LNCaP clone FGC (cell line): ENCODE data around the gene TFPI.

Source experiments
- DNase-seq: peaks from one replicate; pipeline ENCODE4 v3.0.0-alpha.2; 2011; ENCODE audit warnings: low read depth
- H3K4me3 ChIP-seq: 2 replicates; pipeline ENCODE4 v1.5.1; 2011; ENCODE audit warnings: mild to moderate bottlenecking, low read depth, low read length, control low read depth
- CTCF ChIP-seq: IDR thresholded peaks from 2 replicates; pipeline ENCODE4 v1.5.1; 2012; ENCODE audit warnings: mild to moderate bottlenecking; ENCODE audit not compliant: control insufficient read depth, insufficient read depth; ENCODE audit errors: extremely low read depth

TFPI gene

GRCh38 chr2:187419808-187420207 is 134.4 kb downstream of the TFPI start:
- no peak for DNase-seq
- H3K4me3 ChIP-seq, result no peak overlapping the region
- TF ChIP-seq CTCF, result no peak

GRCh38 chr2:187415449-187415848 is 138.8 kb downstream of the TFPI start:
- H3K4me3 ChIP-seq, result no peak overlapping the region
- TF ChIP-seq CTCF, result no peak
- DNase-seq, result no peak
